Nephron progenitor cell (in vitro differentiated cells): Measurements from ENCODE around the gene ANKMY1.

Source experiments
- DNase-seq: peaks from one replicate; pipeline ENCODE4 v3.0.0; 2021
- H3K27ac Mint-ChIP-seq: 2 replicates; pipeline ENCODE4 v1.8.0; 2021; ENCODE audit warnings: mild to moderate bottlenecking, moderate library complexity, mixed read lengths
- H3K27me3 Mint-ChIP-seq: 2 replicates; pipeline ENCODE4 v1.8.0; 2021; ENCODE audit warnings: mild to moderate bottlenecking, low read depth, mixed read lengths; ENCODE audit not compliant: poor library complexity
- H3K36me3 Mint-ChIP-seq: 2 replicates; pipeline ENCODE4 v1.8.0; 2021; ENCODE audit warnings: low read depth, mixed read lengths
- H3K4me1 Mint-ChIP-seq: 2 replicates; pipeline ENCODE4 v1.8.0; 2021; ENCODE audit warnings: mixed read lengths
- H3K4me3 Mint-ChIP-seq: 2 replicates; pipeline ENCODE4 v1.8.0; 2021; ENCODE audit warnings: mild to moderate bottlenecking, moderate library complexity, mixed read lengths
- H3K9me3 Mint-ChIP-seq: 2 replicates; pipeline ENCODE4 v1.8.0; 2021; ENCODE audit warnings: mild to moderate bottlenecking, moderate library complexity, mixed read lengths
- TF ChIP-seq, protein P1 (sequence below): fragments of 200-600 bp; sonication (generic); IDR thresholded peaks from 2 replicates; pipeline ENCODE4 v1.5.0; 2021; ENCODE audit warnings: antibody characterized with exemption

ANKMY1 gene

DNA sequence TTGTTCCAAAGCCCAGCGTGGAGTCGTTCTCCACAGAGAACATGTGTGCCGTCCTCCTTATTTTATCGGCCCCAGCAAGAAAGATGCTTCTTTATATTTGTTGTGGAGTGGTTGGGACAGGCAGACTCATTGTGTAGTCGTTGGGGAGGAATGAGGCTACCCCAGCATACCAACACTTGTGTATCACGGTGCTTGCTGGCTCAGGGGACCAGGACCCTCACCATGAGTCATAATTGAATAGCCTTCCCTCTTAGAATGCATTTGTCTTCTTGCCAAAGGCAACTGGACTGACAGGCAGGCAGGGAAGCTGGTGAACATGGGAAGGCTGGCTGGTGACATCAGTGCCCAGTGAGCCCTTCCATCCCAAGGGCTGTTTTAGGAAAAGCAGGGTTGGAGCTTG, 33.4 kb upstream of the ANKMY1 start:
- H3K27me3 Mint-ChIP-seq, result peaks cover 3% of the 10 kb centered on the region
- TF ChIP-seq, protein P1, sequence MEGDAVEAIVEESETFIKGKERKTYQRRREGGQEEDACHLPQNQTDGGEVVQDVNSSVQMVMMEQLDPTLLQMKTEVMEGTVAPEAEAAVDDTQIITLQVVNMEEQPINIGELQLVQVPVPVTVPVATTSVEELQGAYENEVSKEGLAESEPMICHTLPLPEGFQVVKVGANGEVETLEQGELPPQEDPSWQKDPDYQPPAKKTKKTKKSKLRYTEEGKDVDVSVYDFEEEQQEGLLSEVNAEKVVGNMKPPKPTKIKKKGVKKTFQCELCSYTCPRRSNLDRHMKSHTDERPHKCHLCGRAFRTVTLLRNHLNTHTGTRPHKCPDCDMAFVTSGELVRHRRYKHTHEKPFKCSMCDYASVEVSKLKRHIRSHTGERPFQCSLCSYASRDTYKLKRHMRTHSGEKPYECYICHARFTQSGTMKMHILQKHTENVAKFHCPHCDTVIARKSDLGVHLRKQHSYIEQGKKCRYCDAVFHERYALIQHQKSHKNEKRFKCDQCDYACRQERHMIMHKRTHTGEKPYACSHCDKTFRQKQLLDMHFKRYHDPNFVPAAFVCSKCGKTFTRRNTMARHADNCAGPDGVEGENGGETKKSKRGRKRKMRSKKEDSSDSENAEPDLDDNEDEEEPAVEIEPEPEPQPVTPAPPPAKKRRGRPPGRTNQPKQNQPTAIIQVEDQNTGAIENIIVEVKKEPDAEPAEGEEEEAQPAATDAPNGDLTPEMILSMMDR, result no peak
- H3K36me3 Mint-ChIP-seq, result peaks cover 4% of the 10 kb centered on the region
- H3K4me3 Mint-ChIP-seq, result no peak overlapping the region
- no peaks in the 10 kb centered on the region for H3K9me3 Mint-ChIP-seq
- no peak for DNase-seq
- H3K4me1 Mint-ChIP-seq, result peaks cover 19% of the 10 kb centered on the region
- H3K27ac Mint-ChIP-seq, result no peak overlapping the region

DNA sequence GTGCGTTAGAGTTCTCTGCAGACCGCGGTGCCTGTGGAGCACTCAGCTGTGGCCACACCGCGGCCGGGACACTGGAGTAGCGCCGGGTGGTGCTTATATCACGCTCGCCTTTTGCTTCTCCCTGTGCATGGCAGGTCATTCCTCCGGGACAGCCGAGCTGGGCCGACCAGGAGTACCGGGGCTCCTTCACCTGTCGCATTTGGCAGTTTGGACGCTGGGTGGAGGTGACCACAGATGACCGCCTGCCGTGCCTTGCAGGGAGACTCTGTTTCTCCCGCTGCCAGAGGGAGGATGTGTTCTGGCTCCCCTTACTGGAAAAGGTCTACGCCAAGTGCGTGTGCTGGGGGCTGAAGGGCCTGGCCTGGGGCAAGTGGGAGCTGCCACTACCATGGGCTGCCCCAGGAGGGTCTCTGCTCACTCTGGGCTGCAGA, 32.9 kb upstream of the ANKMY1 start:
- Mint-ChIP-seq H3K27me3 (peaks cover 3% of the 10 kb centered on the region), H3K36me3 (peaks cover 4% of the 10 kb centered on the region), H3K4me3 (no peak overlapping the region), H3K27ac (no peak overlapping the region), H3K9me3 (no peaks in the 10 kb centered on the region), H3K4me1 (peaks cover 23% of the 10 kb centered on the region)
- TF ChIP-seq, protein P1, result no peak
- DNase-seq, result no peak

- DNase-seq, result no peak
- TF ChIP-seq, protein P1, result no peak
- Mint-ChIP-seq H3K9me3 (no peaks in the 10 kb centered on the region), H3K4me1 (peaks cover 29% of the 10 kb centered on the region), H3K27me3 (peaks cover 3% of the 10 kb centered on the region), H3K27ac (no peak overlapping the region), H3K36me3 (peaks cover 4% of the 10 kb centered on the region), H3K4me3 (no peak overlapping the region)
These were observed 32.2 kb upstream of the ANKMY1 start for GRCh38 chr2:240589850-240590525.

- peaks cover 3% of the 10 kb centered on the region for H3K27me3 Mint-ChIP-seq
- DNase-seq, result no peak
- peaks cover 35% of the 10 kb centered on the region for H3K4me1 Mint-ChIP-seq
- H3K36me3 Mint-ChIP-seq, result peaks cover 4% of the 10 kb centered on the region
- TF ChIP-seq, protein P1, result no peak
- no peak overlapping the region for H3K4me3 Mint-ChIP-seq
- no peaks in the 10 kb centered on the region for H3K9me3 Mint-ChIP-seq
- H3K27ac Mint-ChIP-seq, result no peak overlapping the region
These were observed 31.6 kb upstream of the ANKMY1 start for GRCh38 chr2:240589375-240589774.

DNA sequence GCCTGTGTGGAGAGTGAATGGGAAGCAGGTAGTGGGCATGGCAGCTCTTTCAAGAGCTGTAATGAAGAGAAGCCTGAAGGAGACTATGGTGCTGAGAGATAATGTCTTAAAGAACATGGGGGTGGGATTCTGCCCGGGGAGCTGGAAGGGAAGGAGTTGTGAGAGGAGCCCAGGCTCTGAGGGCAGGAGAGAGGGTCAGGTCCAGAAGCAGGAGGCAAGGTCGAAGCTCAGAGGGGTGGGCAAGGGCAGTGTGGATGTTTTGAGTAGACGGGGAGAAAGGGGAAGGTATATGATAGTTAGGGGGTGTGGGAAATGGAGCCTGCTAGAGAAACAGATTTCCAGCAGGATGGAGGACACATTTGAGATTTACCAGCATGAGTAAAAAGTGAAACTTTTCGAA, 30.9 kb upstream of the ANKMY1 start:
- Mint-ChIP-seq H3K4me3 (peak overlapping the region; percentile 92), H3K9me3 (no peaks in the 10 kb centered on the region), H3K4me1 (peaks cover 37% of the 10 kb centered on the region), H3K36me3 (peaks cover 4% of the 10 kb centered on the region), H3K27ac (no peak overlapping the region), H3K27me3 (peaks cover 3% of the 10 kb centered on the region)
- TF ChIP-seq, protein P1, result no peak
- no peak for DNase-seq
